Fibroblast of gingiva (primary cell): ENCODE measurements around the gene RRAGD.
"Not testable (repeated sequence)": the region's sequence is repeated elsewhere in the genome, so short reads cannot be mapped to it uniquely, and the experiment has no call there.

Experiments
- DNase-seq: peaks from one replicate; pipeline ENCODE4 v3.0.0-alpha.2; 2011; ENCODE audit warnings: low read depth

RRAGD gene

DNA sequence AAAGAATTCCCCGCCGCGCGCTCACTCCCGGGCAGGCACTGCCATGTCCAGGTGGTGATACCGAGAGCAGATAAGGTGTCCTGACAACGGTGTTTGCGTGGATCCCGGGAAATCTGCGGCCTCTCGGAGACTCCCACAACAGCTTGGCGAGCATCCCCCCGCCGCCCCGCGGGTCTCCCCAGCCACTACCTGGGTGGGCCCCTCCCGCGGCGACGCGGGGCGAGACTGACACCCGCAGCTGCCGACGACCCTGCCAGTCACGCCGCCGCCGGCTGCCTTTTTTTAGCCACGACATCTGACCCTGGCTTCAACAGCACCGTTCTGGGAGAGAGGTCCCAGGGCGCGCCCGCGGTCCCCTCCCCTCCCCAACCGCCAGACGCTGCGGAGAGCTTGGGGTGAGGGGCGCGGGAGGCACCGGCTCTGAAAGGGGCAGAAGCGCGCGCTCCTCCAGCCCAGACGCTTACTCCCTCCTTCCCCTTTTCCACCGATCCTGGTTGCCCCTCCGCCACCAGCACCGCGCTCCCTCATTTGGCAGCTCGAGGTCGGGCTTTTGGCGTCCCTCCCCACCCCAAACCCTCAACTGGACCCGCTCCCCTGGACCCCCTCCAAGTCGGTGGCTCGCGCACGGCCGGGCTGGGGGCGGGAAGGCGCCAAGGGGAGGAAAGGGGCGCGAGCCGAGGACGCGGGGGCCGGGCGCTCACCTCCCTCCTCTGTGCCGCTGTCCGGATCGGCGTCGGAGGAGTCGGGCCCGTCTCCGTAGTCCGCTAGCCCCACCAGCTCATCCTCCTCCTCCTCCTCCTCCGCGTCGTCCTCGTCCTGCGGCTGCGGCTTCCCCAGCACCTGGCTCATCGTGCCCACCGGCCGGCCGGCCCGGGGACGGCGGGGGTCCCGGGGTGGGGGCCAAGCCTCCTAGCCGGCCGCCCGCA, 665 bp downstream of the RRAGD start:
- no peak for DNase-seq

- no peak for DNase-seq
Measured at GRCh38 chr6:89410788-89411144, 1.3 kb downstream of the RRAGD start.

- DNase-seq, result no peak
Measured at GRCh38 chr6:89410231-89410761, 1.8 kb downstream of the RRAGD start.

GRCh38 chr6:89409461-89410035, 2.5 kb downstream of the RRAGD start:
- DNase-seq, result no peak

GRCh38 chr6:89406141-89406540, 5.9 kb downstream of the RRAGD start:
- no peak for DNase-seq

GRCh38 chr6:89404512-89404911, 7.6 kb downstream of the RRAGD start:
- no peak for DNase-seq

- DNase-seq, result no peak
Measured at GRCh38 chr6:89402776-89403175, 9.3 kb downstream of the RRAGD start.

- no peak for DNase-seq
Measured at GRCh38 chr6:89400912-89401399, 11.1 kb downstream of the RRAGD start.

DNA sequence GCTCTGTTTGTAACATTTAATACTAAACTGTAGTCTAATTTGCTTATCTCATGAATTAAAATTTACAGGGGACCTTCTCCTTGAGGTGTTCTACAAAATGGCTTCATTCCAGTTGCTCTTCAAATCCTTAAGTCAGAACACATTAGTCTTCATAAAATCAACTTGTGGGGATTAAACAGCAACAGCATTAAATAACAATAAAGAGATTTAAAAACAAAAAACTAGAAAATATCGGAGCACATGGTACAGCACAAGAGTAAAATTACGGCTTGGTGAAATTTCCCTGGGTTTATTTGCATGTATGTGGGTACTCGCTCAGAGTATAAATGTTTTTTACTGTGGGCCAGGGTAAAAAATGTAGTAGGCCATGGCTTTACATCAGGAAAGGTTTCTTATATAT, 12.0 kb downstream of the RRAGD start:
- no peak for DNase-seq

GRCh38 chr6:89398762-89399525, 13.1 kb downstream of the RRAGD start:
- no peak for DNase-seq

- not testable (repeated sequence) for DNase-seq
Measured at GRCh38 chr6:89397884-89398283, 14.2 kb downstream of the RRAGD start.

GRCh38 chr6:89393659-89394058, 18.4 kb downstream of the RRAGD start:
- no peak for DNase-seq

DNA sequence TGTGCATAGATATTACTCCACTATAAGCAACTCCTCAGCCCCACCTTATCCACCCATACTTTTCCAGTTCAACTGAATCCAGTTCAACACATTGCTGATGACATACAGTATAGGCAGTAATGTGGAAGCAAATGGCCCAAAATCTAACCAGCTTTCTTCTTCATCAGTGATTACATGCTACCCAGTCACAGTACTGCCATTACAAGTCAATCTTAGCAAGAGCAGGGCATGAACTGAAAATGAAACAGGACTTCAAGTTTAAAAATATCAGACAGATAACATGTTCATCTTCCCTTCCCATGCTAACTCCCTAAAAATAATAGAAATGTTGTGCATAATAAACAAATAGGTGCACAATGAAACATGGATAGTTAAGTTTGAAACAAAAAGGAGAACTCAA, 19.2 kb downstream of the RRAGD start:
- DNase-seq, result no peak

GRCh38 chr6:89388846-89389245, 23.2 kb downstream of the RRAGD start:
- DNase-seq, result no peak

- no peak for DNase-seq
Measured at GRCh38 chr6:89387516-89388201, 24.4 kb downstream of the RRAGD start.

DNA sequence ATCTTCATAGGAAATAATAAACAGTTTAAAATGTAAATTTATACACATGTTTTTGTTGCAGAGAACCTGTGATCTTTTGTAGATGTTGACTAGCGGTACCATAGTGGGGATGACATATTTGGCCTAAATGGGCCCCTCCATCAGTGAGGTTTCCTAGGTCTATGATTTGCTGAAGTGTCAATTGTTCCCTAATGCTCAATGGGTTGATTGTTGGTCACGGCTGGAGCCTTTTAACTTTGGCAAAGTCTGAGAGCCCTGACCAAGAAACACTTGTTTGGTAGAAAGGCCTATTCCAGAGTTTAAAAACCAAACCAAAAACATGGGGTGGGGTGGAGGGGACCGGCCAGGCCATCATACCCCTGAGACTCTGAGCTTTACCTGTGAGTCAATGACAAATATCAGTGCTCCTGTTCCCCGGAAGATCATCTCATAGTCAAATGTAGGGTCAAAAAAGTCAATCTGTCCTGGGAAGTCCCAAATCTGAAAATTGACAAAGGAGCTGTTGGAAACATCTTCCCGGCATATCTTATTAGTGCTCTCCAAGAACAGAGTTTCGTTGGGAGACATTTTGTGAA, 25.1 kb downstream of the RRAGD start:
- DNase-seq, result no peak

DNA sequence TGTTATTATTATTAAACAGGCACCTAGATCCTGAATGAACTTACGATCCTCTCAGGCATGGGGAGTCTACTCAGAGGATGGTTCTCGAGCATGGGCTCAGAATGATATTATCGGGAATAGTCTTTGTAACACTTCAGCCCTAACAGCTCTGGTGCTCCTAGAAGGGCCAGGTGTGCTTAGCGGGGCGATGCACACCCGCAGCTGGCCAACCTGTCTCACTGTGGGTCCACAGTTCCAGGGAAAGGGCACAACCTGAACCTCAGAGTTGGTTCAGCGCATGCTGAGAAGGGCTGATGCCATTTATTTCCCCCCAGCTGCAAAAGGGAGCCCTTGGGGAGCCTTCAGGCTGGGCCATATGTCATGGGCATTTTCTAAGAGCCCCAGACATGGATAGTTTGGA, 26.2 kb downstream of the RRAGD start:
- DNase-seq, result no peak

GRCh38 chr6:89385156-89385667, 26.9 kb downstream of the RRAGD start:
- DNase-seq, result no peak

- DNase-seq, result no peak
Measured at GRCh38 chr6:89381031-89381430, 31.0 kb downstream of the RRAGD start.

- no peak for DNase-seq
Measured at GRCh38 chr6:89379281-89379680, 32.8 kb downstream of the RRAGD start.

- no peak for DNase-seq
Measured at GRCh38 chr6:89378628-89379027, 33.4 kb downstream of the RRAGD start.
